H1 (cell line): ENCODE data around the gene TRNAU1AP. TPM values are rescaled to one million over a fixed set of nuclear protein-coding genes. Genes with fewer than 3 reads are reported as not detected.
"Not testable (repeated sequence)": the region's sequence is repeated elsewhere in the genome, so short reads cannot be mapped to it uniquely, and the experiment has no call there.

Source experiments
- CTCF ChIA-PET: fragments of 300-600 bp; sonication (Branson Sonifier 250); formaldehyde crosslinking; loops from one replicate; lab custom pipeline; 2021; ENCODE audit not compliant: partially characterized antibody; lab: Charles Lee
- POLR2A ChIA-PET: fragments of 300-600 bp; sonication (Branson Sonifier 250); formaldehyde crosslinking; loops from one replicate; lab custom pipeline; 2021; ENCODE audit warnings: inconsistent platforms; ENCODE audit not compliant: partially characterized antibody; lab: Charles Lee
- DNase-seq, 2 experiments: peaks; one replicate each; pipeline versions ENCODE4 v3.0.0 to v3.0.0-alpha.2; 2010 to 2022; ENCODE audit warnings: low spot score in 2 of 2, low read depth in 1 of 2, mixed read lengths in 1 of 2
- FAIRE-seq: peaks from 2 replicates; lab custom pipeline; 2011; peaks lifted over from hg19 to GRCh38; lab: Jason Lieb, UNC
- H2AFZ ChIP-seq: 2 replicates; pipeline ENCODE4 v1.8.1; 2012; ENCODE audit warnings: low read length, inconsistent platforms
- H2AK5ac ChIP-seq: 2 replicates; pipeline ENCODE4 v1.6.1; 2013; ENCODE audit warnings: low read depth, low read length
- H2BK120ac ChIP-seq: replicated peaks from 2 replicates; pipeline ENCODE3; 2013; ENCODE audit warnings: low read depth, low read length, inconsistent platforms
- H2BK12ac ChIP-seq: 2 replicates; pipeline ENCODE4 v1.6.1; 2013; ENCODE audit warnings: low read depth, low read length
- H2BK15ac ChIP-seq: 2 replicates; pipeline ENCODE4 v1.6.1; 2013; ENCODE audit warnings: low read length
- H2BK20ac ChIP-seq: 2 replicates; pipeline ENCODE4 v1.6.1; 2013; ENCODE audit warnings: low read length
- H2BK5ac ChIP-seq: 2 replicates; pipeline ENCODE4 v1.6.1; 2013; ENCODE audit warnings: low read depth, low read length
- H3K14ac ChIP-seq: 2 replicates; pipeline ENCODE4 v1.6.1; 2013; ENCODE audit warnings: inconsistent platforms; ENCODE audit not compliant: insufficient read length
- H3K18ac ChIP-seq: 2 replicates; pipeline ENCODE4 v1.6.1; 2013; ENCODE audit warnings: low read length; ENCODE audit errors: extremely low read depth
- H3K23ac ChIP-seq: 2 replicates; pipeline ENCODE4 v1.6.1; 2013; ENCODE audit warnings: inconsistent platforms; ENCODE audit not compliant: insufficient read length
- H3K23me2 ChIP-seq: 2 replicates; pipeline ENCODE4 v1.6.1; 2013; ENCODE audit warnings: low read depth, low read length
- H3K27ac ChIP-seq: 2 replicates; pipeline ENCODE4 v1.6.1; 2011; ENCODE audit warnings: low read depth, low read length, inconsistent platforms
- H3K27me3 ChIP-seq, 4 experiments: replicated peaks in 1 of 4; 1 replicate in 1 of 4; 2 replicates in 3 of 4; pipeline versions ENCODE4 v1.6.1 to v1.8.1; 2011 to 2013; ENCODE audit warnings: low read length in 3 of 4, mild to moderate bottlenecking in 3 of 4, inconsistent platforms in 2 of 4, mixed read lengths in 2 of 4, moderate library complexity in 1 of 4; ENCODE audit not compliant: control insufficient read depth in 3 of 4, insufficient read depth in 3 of 4; ENCODE audit errors: extremely low read depth in 1 of 4
- H3K36me3 ChIP-seq, 4 experiments: 2 replicates each; pipeline versions ENCODE4 v1.6.1 to v1.8.1; 2011 to 2013; ENCODE audit warnings: mild to moderate bottlenecking in 4 of 4, low read length in 3 of 4, moderate library complexity in 2 of 4, control low read depth in 1 of 4, inconsistent platforms in 1 of 4; ENCODE audit not compliant: insufficient read depth in 4 of 4, control insufficient read depth in 2 of 4
- H3K4ac ChIP-seq: replicated peaks from 2 replicates; pipeline ENCODE3; 2013; ENCODE audit warnings: low read length, low read depth, mixed read lengths, inconsistent platforms; ENCODE audit not compliant: insufficient read length
- H3K4me1 ChIP-seq, 4 experiments: replicated peaks in 1 of 4; 1 replicate in 1 of 4; 2 replicates in 3 of 4; pipeline versions ENCODE4 v1.6.1 to v1.8.1; 2011 to 2013; ENCODE audit warnings: low read length in 3 of 4, inconsistent platforms in 2 of 4, mixed read lengths in 1 of 4; ENCODE audit not compliant: insufficient read depth in 4 of 4, control insufficient read depth in 3 of 4
- H3K4me2 ChIP-seq, 2 experiments: 2 replicates each; pipeline versions ENCODE4 v1.6.1 to v1.8.1; 2011 to 2013; ENCODE audit warnings: low read depth in 2 of 2, low read length in 2 of 2, control low read depth in 1 of 2, inconsistent platforms in 1 of 2, mild to moderate bottlenecking in 1 of 2; ENCODE audit not compliant: insufficient read depth in 1 of 2
- H3K4me3 ChIP-seq, 4 experiments: fragments of 200-600, 300-600 bp in 1 of 4; sonication (generic), shearing (Covaris generic), sonication (Bioruptor Twin) in 1 of 4; 2 replicates each; pipeline versions ENCODE4 v1.5.1 to v1.8.1; 2011 to 2016; ENCODE audit warnings: low read length in 4 of 4, low read depth in 3 of 4, control low read depth in 2 of 4, inconsistent platforms in 2 of 4, mild to moderate bottlenecking in 2 of 4, mixed read lengths in 1 of 4, moderate library complexity in 1 of 4; ENCODE audit not compliant: insufficient read depth in 2 of 4; ENCODE audit errors: extremely low read depth in 1 of 4
- H3K56ac ChIP-seq: replicated peaks from 2 replicates; pipeline ENCODE3; 2013; ENCODE audit warnings: low read depth, mild to moderate bottlenecking, mixed read lengths, low read length, inconsistent platforms; ENCODE audit not compliant: insufficient read length
- H3K79me1 ChIP-seq: 2 replicates; pipeline ENCODE4 v1.6.1; 2013; ENCODE audit warnings: low read depth, low read length, control low read depth
- H3K79me2 ChIP-seq, 2 experiments: 2 replicates each; pipeline versions ENCODE4 v1.6.1 to v1.8.1; 2012 to 2013; ENCODE audit warnings: low read length in 2 of 2, mild to moderate bottlenecking in 2 of 2, inconsistent platforms in 1 of 2; ENCODE audit not compliant: insufficient read depth in 2 of 2, control insufficient read depth in 1 of 2
- H3K9ac ChIP-seq, 4 experiments: replicated peaks in 1 of 4; 1 replicate in 1 of 4; 2 replicates in 3 of 4; pipeline versions ENCODE4 v1.6.1 to v1.8.1; 2011 to 2013; ENCODE audit warnings: low read depth in 3 of 4, low read length in 3 of 4, control low read depth in 2 of 4, mild to moderate bottlenecking in 2 of 4, moderate library complexity in 2 of 4, inconsistent platforms in 1 of 4; ENCODE audit errors: extremely low read depth in 1 of 4
- H3K9me3 ChIP-seq, 2 experiments: 2 replicates each; pipeline versions ENCODE4 v1.6.1 to v1.8.1; 2012 to 2013; ENCODE audit warnings: mild to moderate bottlenecking in 2 of 2, moderate library complexity in 2 of 2, control low read depth in 1 of 2, inconsistent platforms in 1 of 2, low read depth in 1 of 2, low read length in 1 of 2, mixed read lengths in 1 of 2; ENCODE audit not compliant: insufficient read depth in 2 of 2
- H4K20me1 ChIP-seq, 2 experiments: replicated peaks in 1 of 2; 2 replicates each; pipeline versions ENCODE3 to v1.8.1; 2011 to 2013; ENCODE audit warnings: inconsistent platforms in 2 of 2, low read length in 2 of 2, mild to moderate bottlenecking in 1 of 2; ENCODE audit not compliant: insufficient read depth in 2 of 2, control insufficient read depth in 1 of 2
- H4K5ac ChIP-seq: 2 replicates; pipeline ENCODE4 v1.6.1; 2013; ENCODE audit warnings: low read length, low read depth, mixed read lengths, inconsistent platforms; ENCODE audit not compliant: insufficient read length
- H4K8ac ChIP-seq: 2 replicates; pipeline ENCODE4 v1.8.0; 2013; ENCODE audit warnings: mild to moderate bottlenecking, moderate library complexity, low read length, inconsistent platforms; ENCODE audit not compliant: insufficient read depth; ENCODE audit errors: extremely low read depth
- H4K91ac ChIP-seq: replicated peaks from 2 replicates; pipeline ENCODE3; 2013; ENCODE audit warnings: low read length, mixed read lengths, inconsistent platforms; ENCODE audit not compliant: insufficient read length
- TAF1 ChIP-seq: IDR thresholded peaks from 2 replicates; pipeline ENCODE4 v1.6.1; 2011; ENCODE audit warnings: mild to moderate bottlenecking, low read depth, low read length
- TEAD4 ChIP-seq: IDR thresholded peaks from 2 replicates; pipeline ENCODE4 v1.6.1; 2012; ENCODE audit warnings: low read depth, low read length, inconsistent platforms, mixed read lengths
- WGBS, 2 experiments: shearing (Covaris generic) in 1 of 2; methylation state at CpG; one replicate each; pipeline versions ENCODE4 v1.1.6 to v1.1.7; 2013 to 2015; ENCODE audit warnings: low lambda C conversion rate in 2 of 2, mixed read lengths in 2 of 2, inconsistent platforms in 1 of 2, low coverage in 1 of 2, missing lambda C conversion rate in 1 of 2; ENCODE audit not compliant: insufficient replicate concordance in 2 of 2, insufficient coverage in 1 of 2, insufficient read length in 1 of 2; ENCODE audit errors: extremely low coverage in 1 of 2, missing lambda C conversion rate in 1 of 2; 5-methylcytosine and 5-hydroxymethylcytosine counted together
- polyA plus RNA-seq, 7 experiments: library from polyadenylated mRNA; depleted of rRNA in 3 of 7; stranded (reverse) in 5 of 7; unstranded in 2 of 7; fragments of >200 nt in 5 of 7; fragments of 200-250 nt in 2 of 7; gene quantifications; 1 replicate in 5 of 7; 2 replicates in 1 of 7; 4 replicates in 1 of 7; pipeline versions ENCODE4 v1.2.1 to v1.2.3, GENCODE V29; 2011 to 2013; ENCODE audit warnings: missing spikeins in 2 of 7, mixed read lengths in 2 of 7
- total RNA-seq: library from RNA; stranded (reverse); fragmentation: NEBNext Ultra II Directional; extraction: Animal tissue kit (Norgen Biotek cat#: 25700); gene quantifications from 2 replicates; pipeline ENCODE4 v1.2.1, GENCODE V29; 2021

TRNAU1AP gene
- total and polyA plus RNA-seq, 2 of the 8 experiments (the other 6 are each of a cell fraction or from before 2014, with no cell fraction given): 35.2 to 37.1 TPM

- TF ChIP-seq TAF1: no peak
- TF ChIP-seq TEAD4: no peak
Observed at GRCh38 chr1:28592321-28593071, 39.6 kb downstream of the TRNAU1AP start (continued).

GRCh38 chr1:28593988-28594356 lies 41.1 kb downstream of the TRNAU1AP start:
- H2AK5ac ChIP-seq, H2BK5ac ChIP-seq, H2AFZ ChIP-seq, H2BK15ac ChIP-seq, H3K27ac ChIP-seq, DNase-seq, H4K8ac ChIP-seq, H2BK12ac ChIP-seq, H3K14ac ChIP-seq, H4K91ac ChIP-seq, FAIRE-seq, H3K79me1 ChIP-seq, H3K36me3 ChIP-seq, H3K9me3 ChIP-seq, H3K18ac ChIP-seq, H3K4ac ChIP-seq, H3K9ac ChIP-seq, H3K23me2 ChIP-seq, H3K23ac ChIP-seq, H3K79me2 ChIP-seq, H4K5ac ChIP-seq, H4K20me1 ChIP-seq, H3K56ac ChIP-seq, H2BK120ac ChIP-seq, H2BK20ac ChIP-seq, H3K4me3 ChIP-seq, H3K27me3 ChIP-seq, H3K4me2 ChIP-seq: not testable (repeated sequence)
- 90% methylated on average over 3 of the region's 3 CpGs; no CpG with 5 or more reads in 1 of the 2 experiments for WGBS, 2 experiments
- peaks cover 9 to 18% (median 16%) of the 10 kb centered on the region in 4 experiments for H3K4me1 ChIP-seq
- ChIA-PET CTCF (interaction anchor here (1.5 to 3.1 kb wide), 2 partner anchors 11 to 77 kb away, joined by 7 to 16 read pairs; no protein-coding TSS in a partner anchor), POLR2A (interaction anchor here (0.6 to 21.8 kb wide), 7 partner anchors 8 to 145 kb away, joined by 3 to 473 read pairs (median 5); partner anchors contain the start of genes RCC1, RNU11 and TAF12)
